H9 (cell line): ENCODE measurements around the gene PIMREG. TPM values are rescaled to one million over a fixed set of nuclear protein-coding genes. Genes with fewer than 3 reads are reported as not detected.

Experiments
- DNase-seq: peaks from one replicate; pipeline ENCODE4 v3.0.0-alpha.2; 2017
- H2AFZ ChIP-seq: one replicate; pipeline ENCODE4 v1.6.1; 2013; ENCODE audit warnings: mild to moderate bottlenecking, low read length, control low read depth, moderate library complexity
- H2AK5ac ChIP-seq: 2 replicates; pipeline ENCODE4 v1.6.1; 2013; ENCODE audit warnings: low read length, control low read depth, mixed read lengths; ENCODE audit not compliant: insufficient read length
- H2BK120ac ChIP-seq: one replicate; pipeline ENCODE4 v1.6.1; 2013; ENCODE audit warnings: low read depth, mild to moderate bottlenecking, low read length, control low read depth, inconsistent platforms; ENCODE audit not compliant: poor library complexity, severe bottlenecking
- H2BK12ac ChIP-seq: 2 replicates; pipeline ENCODE4 v1.6.1; 2013; ENCODE audit warnings: low read length, control low read depth, mixed read lengths, low read depth; ENCODE audit not compliant: insufficient read length
- H2BK15ac ChIP-seq: 2 replicates; pipeline ENCODE4 v1.6.1; 2013; ENCODE audit warnings: low read depth, low read length, control low read depth
- H2BK20ac ChIP-seq: one replicate; pipeline ENCODE4 v1.6.1; 2013; ENCODE audit warnings: low read depth, mild to moderate bottlenecking, low read length, control low read depth, inconsistent platforms; ENCODE audit not compliant: poor library complexity, severe bottlenecking
- H2BK5ac ChIP-seq: 2 replicates; pipeline ENCODE4 v1.6.1; 2013; ENCODE audit warnings: low read length, control low read depth, mixed read lengths; ENCODE audit not compliant: insufficient read length
- H3K14ac ChIP-seq: 2 replicates; pipeline ENCODE4 v1.6.1; 2013; ENCODE audit warnings: low read length, control low read depth; ENCODE audit not compliant: insufficient read depth
- H3K18ac ChIP-seq: 2 replicates; pipeline ENCODE4 v1.6.1; 2013; ENCODE audit warnings: low read depth, mild to moderate bottlenecking, mixed read lengths, low read length, control low read depth; ENCODE audit not compliant: insufficient read length
- H3K23ac ChIP-seq: 2 replicates; pipeline ENCODE4 v1.6.1; 2013; ENCODE audit warnings: low read length, control low read depth, mixed read lengths, low read depth; ENCODE audit not compliant: insufficient read length
- H3K23me2 ChIP-seq: 2 replicates; pipeline ENCODE4 v1.6.1; 2013; ENCODE audit warnings: low read depth, mild to moderate bottlenecking, mixed read lengths, low read length, control low read depth; ENCODE audit not compliant: insufficient read length, poor library complexity, severe bottlenecking
- H3K27ac ChIP-seq: 2 replicates; pipeline ENCODE4 v1.5.1; 2013; ENCODE audit warnings: low read length, control low read depth, mixed read lengths, low read depth; ENCODE audit not compliant: insufficient read length
- H3K27me3 ChIP-seq: 2 replicates; pipeline ENCODE4 v1.6.1; 2013; ENCODE audit warnings: low read length, control low read depth, inconsistent platforms; ENCODE audit not compliant: insufficient read depth
- H3K4ac ChIP-seq: 2 replicates; pipeline ENCODE4 v1.6.1; 2013; ENCODE audit warnings: low read depth, mild to moderate bottlenecking, control low read depth, inconsistent platforms, low read length, moderate library complexity
- H3K4me1 ChIP-seq: 2 replicates; pipeline ENCODE4 v1.6.1; 2013; ENCODE audit warnings: low read length, control low read depth, inconsistent platforms; ENCODE audit not compliant: insufficient read depth
- H3K4me2 ChIP-seq: 2 replicates; pipeline ENCODE4 v1.6.1; 2013; ENCODE audit warnings: low read length, control low read depth, mixed read lengths; ENCODE audit not compliant: insufficient read length, insufficient read depth
- H3K56ac ChIP-seq: 2 replicates; pipeline ENCODE4 v1.6.1; 2013; ENCODE audit warnings: low read depth, mild to moderate bottlenecking, mixed read lengths, low read length, control low read depth; ENCODE audit not compliant: insufficient read length
- H3K79me1 ChIP-seq: 2 replicates; pipeline ENCODE4 v1.6.1; 2013; ENCODE audit warnings: low read depth, mild to moderate bottlenecking, moderate library complexity, low read length, control low read depth, inconsistent platforms; ENCODE audit not compliant: insufficient read depth, poor library complexity, severe bottlenecking
- H3K79me2 ChIP-seq: 2 replicates; pipeline ENCODE4 v1.6.1; 2013; ENCODE audit warnings: low read length, control low read depth, inconsistent platforms; ENCODE audit not compliant: insufficient read depth
- H3K9ac ChIP-seq: 2 replicates; pipeline ENCODE4 v1.6.1; 2013; ENCODE audit warnings: low read length, control low read depth, mixed read lengths; ENCODE audit not compliant: insufficient read length; ENCODE audit errors: extremely low read depth
- H3K9me3 ChIP-seq: one replicate; pipeline ENCODE4 v1.6.1; 2013; ENCODE audit warnings: low read depth, low read length, inconsistent platforms; ENCODE audit not compliant: control insufficient read depth
- H3T11ph ChIP-seq: one replicate; pipeline ENCODE4 v1.6.1; 2013; ENCODE audit warnings: mild to moderate bottlenecking, low read length, control low read depth, inconsistent platforms
- H4K20me1 ChIP-seq: one replicate; pipeline ENCODE4 v1.6.1; 2013; ENCODE audit not compliant: control insufficient read depth, insufficient read length, insufficient read depth
- H4K5ac ChIP-seq: 2 replicates; pipeline ENCODE4 v1.6.1; 2013; ENCODE audit warnings: low read depth, mild to moderate bottlenecking, mixed read lengths, low read length, control low read depth; ENCODE audit not compliant: insufficient read length
- H4K8ac ChIP-seq: replicated peaks from 2 replicates; pipeline ENCODE4 v1.6.1; 2013; ENCODE audit warnings: low read length, control low read depth, mixed read lengths, low read depth; ENCODE audit not compliant: insufficient read length
- H4K91ac ChIP-seq: 2 replicates; pipeline ENCODE4 v1.6.1; 2013; ENCODE audit warnings: low read depth, mild to moderate bottlenecking, moderate library complexity, mixed read lengths, low read length, control low read depth; ENCODE audit not compliant: insufficient read length
- H3K27ac Mint-ChIP-seq, 3 experiments: 2 replicates in 2 of 3; 3 replicates in 1 of 3; pipeline ENCODE4 v1.8.0; 2020 to 2021; ENCODE audit warnings: mixed read lengths in 3 of 3, mild to moderate bottlenecking in 1 of 3, moderate library complexity in 1 of 3
- H3K27me3 Mint-ChIP-seq: 2 replicates; pipeline ENCODE4 v1.8.0; 2021; ENCODE audit warnings: low read depth, mild to moderate bottlenecking, moderate library complexity, mixed read lengths
- H3K36me3 Mint-ChIP-seq, 3 experiments: 2 replicates in 2 of 3; 3 replicates in 1 of 3; pipeline ENCODE4 v1.8.0; 2020 to 2021; ENCODE audit warnings: low read depth in 3 of 3, mixed read lengths in 3 of 3; ENCODE audit not compliant: insufficient read depth in 1 of 3
- H3K4me1 Mint-ChIP-seq, 2 experiments: 2 replicates each; pipeline ENCODE4 v1.8.0; 2020; ENCODE audit warnings: mixed read lengths in 2 of 2
- H3K4me3 Mint-ChIP-seq, 2 experiments: 2 replicates in 1 of 2; 3 replicates in 1 of 2; pipeline ENCODE4 v1.8.0; 2020 to 2021; ENCODE audit warnings: mild to moderate bottlenecking in 2 of 2, mixed read lengths in 2 of 2, moderate library complexity in 1 of 2
- H3K9me3 Mint-ChIP-seq, 2 experiments: 2 replicates in 1 of 2; 3 replicates in 1 of 2; pipeline ENCODE4 v1.8.0; 2020; ENCODE audit warnings: mild to moderate bottlenecking in 2 of 2, mixed read lengths in 2 of 2, moderate library complexity in 1 of 2
- total RNA-seq: library from RNA; stranded (reverse); gene quantifications from 2 replicates; pipeline ENCODE4 v1.2.1, GENCODE V29; 2021
- TF ChIP-seq, protein P1 (sequence below): fragments of 200-600 bp; sonication (generic); conservative IDR thresholded peaks from 3 replicates; pipeline ENCODE4 v1.8.0; 2021; ENCODE audit warnings: antibody characterized with exemption, mild to moderate bottlenecking

Gene PIMREG
- total RNA-seq, 1 experiment from 2014 or later: 91.6 TPM

DNA sequence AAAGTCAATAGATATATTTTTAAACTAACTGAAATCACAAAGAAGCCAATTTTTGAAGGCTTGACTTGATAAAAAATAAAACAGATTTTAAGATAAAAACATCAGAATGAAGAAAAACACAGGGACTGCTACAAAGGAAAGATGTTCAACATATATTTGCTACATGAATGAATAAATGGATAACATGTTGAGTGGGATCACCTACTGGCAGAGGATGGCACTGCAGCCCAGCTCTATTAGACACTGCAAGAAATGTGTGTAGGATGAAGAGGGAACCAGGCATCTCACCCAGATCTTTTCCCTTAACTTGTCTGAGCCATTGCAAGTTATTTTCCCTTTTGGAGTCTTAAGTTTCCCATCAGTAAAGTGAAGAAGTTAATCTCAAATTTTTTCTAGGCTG lies 13.5 kb upstream of the PIMREG start:
- Histone ChIP-seq H2BK15ac (no peak overlapping the region), H3K23ac (no peak overlapping the region), H3K4me2 (no peak overlapping the region), H3K9me3 (no peaks in the 10 kb centered on the region), H3K27ac (no peak overlapping the region), H3K18ac (no peak overlapping the region), H4K8ac (no peak overlapping the region), H3K79me2 (no peaks in the 10 kb centered on the region), H3K56ac (no peak overlapping the region), H4K5ac (no peak overlapping the region), H2AK5ac (no peak overlapping the region), H3K14ac (no peak overlapping the region), H2AFZ (no peak overlapping the region), H3T11ph (no peak overlapping the region), H3K4ac (no peak overlapping the region), H3K79me1 (no peaks in the 10 kb centered on the region), H4K91ac (no peak overlapping the region), H2BK12ac (no peak overlapping the region), H2BK120ac (no peak overlapping the region), H4K20me1 (no peaks in the 10 kb centered on the region), H2BK5ac (no peak overlapping the region), H2BK20ac (no peak overlapping the region), H3K9ac (no peak overlapping the region), H3K23me2 (no peaks in the 10 kb centered on the region), H3K4me1 (no peaks in the 10 kb centered on the region), H3K27me3 (no peaks in the 10 kb centered on the region)
- H3K9me3 Mint-ChIP-seq: peaks cover 14 to 17% of the 10 kb centered on the region in 2 experiments
- TF ChIP-seq, protein P1, sequence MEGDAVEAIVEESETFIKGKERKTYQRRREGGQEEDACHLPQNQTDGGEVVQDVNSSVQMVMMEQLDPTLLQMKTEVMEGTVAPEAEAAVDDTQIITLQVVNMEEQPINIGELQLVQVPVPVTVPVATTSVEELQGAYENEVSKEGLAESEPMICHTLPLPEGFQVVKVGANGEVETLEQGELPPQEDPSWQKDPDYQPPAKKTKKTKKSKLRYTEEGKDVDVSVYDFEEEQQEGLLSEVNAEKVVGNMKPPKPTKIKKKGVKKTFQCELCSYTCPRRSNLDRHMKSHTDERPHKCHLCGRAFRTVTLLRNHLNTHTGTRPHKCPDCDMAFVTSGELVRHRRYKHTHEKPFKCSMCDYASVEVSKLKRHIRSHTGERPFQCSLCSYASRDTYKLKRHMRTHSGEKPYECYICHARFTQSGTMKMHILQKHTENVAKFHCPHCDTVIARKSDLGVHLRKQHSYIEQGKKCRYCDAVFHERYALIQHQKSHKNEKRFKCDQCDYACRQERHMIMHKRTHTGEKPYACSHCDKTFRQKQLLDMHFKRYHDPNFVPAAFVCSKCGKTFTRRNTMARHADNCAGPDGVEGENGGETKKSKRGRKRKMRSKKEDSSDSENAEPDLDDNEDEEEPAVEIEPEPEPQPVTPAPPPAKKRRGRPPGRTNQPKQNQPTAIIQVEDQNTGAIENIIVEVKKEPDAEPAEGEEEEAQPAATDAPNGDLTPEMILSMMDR: peak; percentile 66
- no peak for DNase-seq
- no peak overlapping the region for H3K4me3 Mint-ChIP-seq
- H3K27ac Mint-ChIP-seq: no peak overlapping the region
- peaks cover 9 to 20% (median 14%) of the 10 kb centered on the region in 3 experiments; a peak in 6 of 7 replicates for H3K36me3 Mint-ChIP-seq
- peaks cover 4 to 17% of the 10 kb centered on the region in 2 experiments for H3K4me1 Mint-ChIP-seq
- H3K27me3 Mint-ChIP-seq: peaks cover 3% of the 10 kb centered on the region; the same call in 1 of the 2 replicates
